Mesenchymal stem cell (in vitro differentiated cells and primary cell): ENCODE results near the gene EXOC4.

Experiments used
- DNase-seq: peaks from one replicate; pipeline ENCODE4 v3.0.0-alpha.2; 2013
- H2AFZ ChIP-seq: one replicate; pipeline ENCODE4 v1.6.1; 2013; ENCODE audit warnings: low read depth, mild to moderate bottlenecking, control low read depth, inconsistent platforms, low read length, moderate library complexity
- H2AK5ac ChIP-seq: 2 replicates; pipeline ENCODE4 v1.6.1; 2013; ENCODE audit warnings: low read length, moderate library complexity, mild to moderate bottlenecking, inconsistent platforms; ENCODE audit not compliant: severe bottlenecking
- H2BK120ac ChIP-seq: one replicate; pipeline ENCODE4 v1.6.1; 2013; ENCODE audit warnings: low read depth, mild to moderate bottlenecking, inconsistent platforms, low read length, moderate library complexity
- H2BK12ac ChIP-seq, 2 experiments: one replicate each; pipeline ENCODE4 v1.6.1; 2013; ENCODE audit warnings: inconsistent platforms in 2 of 2, low read length in 2 of 2, mild to moderate bottlenecking in 2 of 2, moderate library complexity in 2 of 2, control low read depth in 1 of 2
- H2BK15ac ChIP-seq: one replicate; pipeline ENCODE4 v1.6.1; 2013; ENCODE audit warnings: mild to moderate bottlenecking, low read depth, inconsistent platforms; ENCODE audit not compliant: poor library complexity, severe bottlenecking
- H2BK5ac ChIP-seq: 2 replicates; pipeline ENCODE4 v1.6.1; 2013; ENCODE audit warnings: low read depth, mild to moderate bottlenecking, low read length, control low read depth, inconsistent platforms; ENCODE audit not compliant: poor library complexity, severe bottlenecking
- H3K14ac ChIP-seq, 2 experiments: one replicate each; pipeline ENCODE4 v1.6.1; 2013; ENCODE audit warnings: inconsistent platforms in 2 of 2, low read length in 2 of 2, control low read depth in 1 of 2, mild to moderate bottlenecking in 1 of 2, moderate library complexity in 1 of 2
- H3K18ac ChIP-seq, 2 experiments: one replicate each; pipeline ENCODE4 v1.6.1; 2013; ENCODE audit warnings: inconsistent platforms in 2 of 2, low read length in 2 of 2, control low read depth in 1 of 2, low read depth in 1 of 2, mild to moderate bottlenecking in 1 of 2
- H3K23ac ChIP-seq, 2 experiments: one replicate each; pipeline ENCODE4 v1.6.1; 2013; ENCODE audit warnings: inconsistent platforms in 2 of 2, low read length in 2 of 2, mild to moderate bottlenecking in 2 of 2, moderate library complexity in 2 of 2, control low read depth in 1 of 2
- H3K27ac ChIP-seq: 2 replicates; pipeline ENCODE4 v1.5.1; 2013; ENCODE audit warnings: mild to moderate bottlenecking, moderate library complexity, low read length, control low read depth, inconsistent platforms; ENCODE audit not compliant: poor library complexity, severe bottlenecking
- H3K27me3 ChIP-seq, 2 experiments: 2 replicates each; pipeline versions ENCODE4 v1.6.1 to v1.7.0; 2013; ENCODE audit warnings: low read length in 2 of 2, mild to moderate bottlenecking in 2 of 2, moderate library complexity in 2 of 2, control low read depth in 1 of 2, inconsistent platforms in 1 of 2; ENCODE audit not compliant: control insufficient read depth in 1 of 2, insufficient read depth in 1 of 2
- H3K36me3 ChIP-seq, 2 experiments: 2 replicates each; pipeline versions ENCODE4 v1.6.1 to v1.7.0; 2013; ENCODE audit warnings: low read length in 2 of 2, control low read depth in 1 of 2, inconsistent platforms in 1 of 2, low read depth in 1 of 2, mild to moderate bottlenecking in 1 of 2; ENCODE audit not compliant: insufficient read depth in 2 of 2, control insufficient read depth in 1 of 2
- H3K4ac ChIP-seq, 2 experiments: one replicate each; pipeline ENCODE4 v1.6.1; 2013; ENCODE audit warnings: inconsistent platforms in 2 of 2, low read length in 2 of 2, mild to moderate bottlenecking in 2 of 2, moderate library complexity in 2 of 2, control low read depth in 1 of 2, low read depth in 1 of 2
- H3K4me1 ChIP-seq: 2 replicates; pipeline ENCODE4 v1.6.1; 2013; ENCODE audit warnings: low read depth, low read length, control low read depth; ENCODE audit not compliant: control insufficient read depth, insufficient read depth
- H3K4me2 ChIP-seq: 2 replicates; pipeline ENCODE4 v1.6.1; 2013; ENCODE audit warnings: low read length, mild to moderate bottlenecking, inconsistent platforms; ENCODE audit not compliant: poor library complexity, severe bottlenecking
- H3K4me3 ChIP-seq, 2 experiments: 2 replicates each; pipeline versions ENCODE4 v1.5.1 to v1.7.0; 2013; ENCODE audit warnings: low read length in 2 of 2, mild to moderate bottlenecking in 2 of 2, control low read depth in 1 of 2, low read depth in 1 of 2; ENCODE audit not compliant: insufficient read depth in 1 of 2
- H3K79me1 ChIP-seq: replicated peaks from 2 replicates; pipeline ENCODE4 v1.6.1; 2013; ENCODE audit warnings: mild to moderate bottlenecking, control low read depth, low read length, inconsistent platforms; ENCODE audit not compliant: poor library complexity, severe bottlenecking
- H3K9ac ChIP-seq: 2 replicates; pipeline ENCODE4 v1.7.0; 2013; ENCODE audit warnings: mild to moderate bottlenecking, low read length, moderate library complexity
- H3K9me3 ChIP-seq: 2 replicates; pipeline ENCODE4 v1.7.0; 2013; ENCODE audit warnings: mild to moderate bottlenecking, low read length; ENCODE audit not compliant: control insufficient read depth
- H4K8ac ChIP-seq: one replicate; pipeline ENCODE4 v1.6.1; 2013; ENCODE audit warnings: inconsistent platforms, mild to moderate bottlenecking, low read length, moderate library complexity
- H4K91ac ChIP-seq: one replicate; pipeline ENCODE4 v1.6.1; 2013; ENCODE audit warnings: mild to moderate bottlenecking, low read length, inconsistent platforms
- WGBS: methylation state at CpG from one replicate; pipeline ENCODE4 v1.1.7; 2013; ENCODE audit warnings: mixed read lengths; 5-methylcytosine and 5-hydroxymethylcytosine counted together

Gene EXOC4

GRCh38 chr7:133999178-133999577 is 746.3 kb downstream of the EXOC4 start:
- Histone ChIP-seq H3K14ac (no peak overlapping the region), H2BK5ac (no peak overlapping the region), H2AK5ac (no peak overlapping the region), H4K91ac (no peak overlapping the region), H3K9me3 (no peaks in the 10 kb centered on the region), H3K36me3 (no peaks in the 10 kb centered on the region), H2BK12ac (no peak overlapping the region), H3K27ac (no peak overlapping the region), H3K9ac (no peak overlapping the region), H3K4ac (no peak overlapping the region), H3K4me1 (no peaks in the 10 kb centered on the region), H2BK120ac (no peak overlapping the region), H2BK15ac (no peak overlapping the region), H4K8ac (no peak overlapping the region), H2AFZ (no peak overlapping the region), H3K27me3 (no peaks in the 10 kb centered on the region), H3K4me3 (no peak overlapping the region), H3K18ac (no peak overlapping the region), H3K4me2 (no peak overlapping the region), H3K23ac (no peak overlapping the region), H3K79me1 (no peaks in the 10 kb centered on the region)
- no peak for DNase-seq
- WGBS = 100% methylated on average over 1 of the region's 2 CpGs

- Histone ChIP-seq H3K23ac (no peak overlapping the region), H3K4me3 (no peak overlapping the region), H3K27ac (no peak overlapping the region), H3K36me3 (peaks cover 0 to 28% of the 10 kb centered on the region in 2 experiments), H3K9ac (no peak overlapping the region), H2BK12ac (no peak overlapping the region), H2BK5ac (no peak overlapping the region), H3K27me3 (no peaks in the 10 kb centered on the region), H3K14ac (no peak overlapping the region), H3K4me1 (no peaks in the 10 kb centered on the region), H2AFZ (no peak overlapping the region), H2AK5ac (no peak overlapping the region), H2BK120ac (no peak overlapping the region), H3K18ac (no peak overlapping the region), H4K91ac (no peak overlapping the region), H3K4me2 (no peak overlapping the region), H3K4ac (no peak overlapping the region), H3K79me1 (peaks cover 2% of the 10 kb centered on the region), H3K9me3 (no peaks in the 10 kb centered on the region), H2BK15ac (no peak overlapping the region), H4K8ac (no peak overlapping the region)
- no peak for DNase-seq
- 97% methylated on average over 6 of the region's 6 CpGs for WGBS
Observed at GRCh38 chr7:134004829-134005505, 752.1 kb downstream of the EXOC4 start.

GRCh38 chr7:134009314-134010110 is 756.6 kb downstream of the EXOC4 start:
- DNase-seq = no peak
- WGBS = 85% methylated on average over 3 of the region's 4 CpGs
- H3K4ac ChIP-seq = no peak overlapping the region

GRCh38 chr7:134013249-134013648 is 760.4 kb downstream of the EXOC4 start:
- no peak overlapping the region for H3K27ac ChIP-seq
- peaks cover 0 to 3% of the 10 kb centered on the region in 2 experiments for H3K36me3 ChIP-seq
- H3K27me3 ChIP-seq = no peaks in the 10 kb centered on the region
- no peak overlapping the region for H2AFZ ChIP-seq
- DNase-seq = no peak
- no peak overlapping the region for H3K18ac ChIP-seq
- no peak overlapping the region for H4K91ac ChIP-seq
- H2BK5ac ChIP-seq = no peak overlapping the region
- no peaks in the 10 kb centered on the region for H3K79me1 ChIP-seq
- H3K9ac ChIP-seq = no peak overlapping the region
- H3K14ac ChIP-seq = no peak overlapping the region
- 100% methylated on average over 1 of the region's 1 CpG for WGBS
- no peak overlapping the region for H3K4me2 ChIP-seq
- H2AK5ac ChIP-seq = no peak overlapping the region
- H3K4ac ChIP-seq = no peak overlapping the region
- no peak overlapping the region for H3K23ac ChIP-seq
- H3K4me1 ChIP-seq = no peaks in the 10 kb centered on the region
- H2BK15ac ChIP-seq = no peak overlapping the region
- no peak overlapping the region for H2BK120ac ChIP-seq
- no peak overlapping the region for H3K4me3 ChIP-seq
- H3K9me3 ChIP-seq = no peaks in the 10 kb centered on the region
- H4K8ac ChIP-seq = no peak overlapping the region
- H2BK12ac ChIP-seq = no peak overlapping the region

More at GRCh38 chr7:134009314-134010110, 756.6 kb downstream of the EXOC4 start:
- H3K23ac ChIP-seq = no peak overlapping the region
- no peaks in the 10 kb centered on the region for H3K9me3 ChIP-seq
- H3K4me1 ChIP-seq = no peaks in the 10 kb centered on the region
- H2AK5ac ChIP-seq = no peak overlapping the region
- no peak overlapping the region for H4K8ac ChIP-seq
- no peak overlapping the region for H3K4me2 ChIP-seq
- no peak overlapping the region for H2BK120ac ChIP-seq
- H3K18ac ChIP-seq = no peak overlapping the region
- no peak overlapping the region for H2BK15ac ChIP-seq
- no peak overlapping the region for H4K91ac ChIP-seq
- H3K9ac ChIP-seq = no peak overlapping the region
- no peak overlapping the region for H3K4me3 ChIP-seq
- no peak overlapping the region for H3K27ac ChIP-seq
- H3K36me3 ChIP-seq = peaks cover 0 to 29% of the 10 kb centered on the region in 2 experiments
- no peak overlapping the region for H2AFZ ChIP-seq
- no peak overlapping the region for H2BK12ac ChIP-seq
- H3K79me1 ChIP-seq = peaks cover 2% of the 10 kb centered on the region
- no peak overlapping the region for H2BK5ac ChIP-seq
- H3K27me3 ChIP-seq = no peaks in the 10 kb centered on the region
- H3K14ac ChIP-seq = no peak overlapping the region
